Measurements from ENCODE around the gene KSR1.
"Not testable (repeated sequence)": the region's sequence is repeated elsewhere in the genome, so short reads cannot be mapped to it uniquely, and the experiment has no call there.

Gene KSR1

DNA sequence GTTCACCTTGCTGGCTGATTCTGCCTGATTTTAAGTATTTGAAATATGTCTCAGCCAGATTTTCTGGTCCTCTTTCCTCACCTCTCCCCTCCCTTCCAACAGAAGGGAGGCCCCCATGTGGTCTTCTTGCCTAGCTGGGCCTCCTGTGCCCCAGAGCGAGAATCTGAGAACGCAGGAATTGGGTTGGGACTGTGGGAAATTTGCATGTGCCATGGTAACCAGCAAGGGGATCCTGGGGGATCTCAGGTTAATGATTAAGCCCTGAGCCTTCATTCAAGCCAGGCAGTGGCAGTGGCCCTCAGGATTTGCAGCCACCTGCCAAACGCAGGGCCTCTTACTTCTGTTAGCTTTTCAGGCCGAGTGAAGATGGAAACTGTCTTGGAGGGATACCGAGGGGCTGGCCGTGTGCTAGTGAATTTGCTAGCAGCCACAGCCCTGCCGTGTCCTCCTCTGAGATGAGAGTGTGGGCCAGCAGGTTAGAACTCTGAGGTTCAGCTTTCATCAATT, 40.2 kb downstream of the KSR1 start:
- DNase-seq: no peak

DNA sequence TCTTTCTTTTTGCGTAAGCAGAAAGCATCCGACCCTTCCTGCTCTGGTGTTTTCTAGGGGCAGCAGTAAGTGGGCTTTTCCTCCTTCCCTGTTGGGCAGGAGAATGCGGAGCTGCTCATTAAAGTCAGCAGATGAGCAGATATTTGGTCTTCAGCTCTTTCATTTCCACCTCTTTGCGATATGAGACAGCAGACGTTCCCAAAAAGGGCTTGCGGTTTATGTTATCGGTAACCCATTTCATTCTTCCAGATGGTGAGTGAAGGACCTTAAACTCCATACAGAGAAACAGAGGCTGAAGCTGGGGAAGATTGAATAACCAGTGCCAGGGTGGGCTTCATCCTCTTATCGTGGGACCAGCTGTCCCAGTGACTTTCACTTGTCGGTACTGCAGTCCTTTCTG, 40.7 kb downstream of the KSR1 start:
- DNase-seq: no peak

DNA sequence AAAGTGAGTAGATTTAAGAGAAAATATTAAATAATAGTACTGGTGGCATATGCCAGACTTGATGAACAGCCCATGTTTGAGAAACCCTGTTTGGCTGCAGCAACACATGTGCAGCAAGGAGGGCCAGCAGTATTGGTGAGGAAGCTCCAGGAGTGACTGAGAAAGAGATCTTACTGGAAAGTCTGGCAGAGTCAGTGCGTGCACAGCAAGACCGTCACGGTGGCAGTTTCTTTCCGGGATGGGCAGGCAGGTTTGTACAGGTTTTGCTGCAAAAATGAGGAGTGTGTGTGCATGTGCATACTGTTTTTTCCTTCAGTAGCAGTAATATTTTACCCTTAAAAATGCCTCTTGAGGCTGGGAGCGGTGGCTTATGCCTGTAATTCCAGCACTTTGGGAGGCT, 41.4 kb downstream of the KSR1 start:
- no peak for DNase-seq

DNA sequence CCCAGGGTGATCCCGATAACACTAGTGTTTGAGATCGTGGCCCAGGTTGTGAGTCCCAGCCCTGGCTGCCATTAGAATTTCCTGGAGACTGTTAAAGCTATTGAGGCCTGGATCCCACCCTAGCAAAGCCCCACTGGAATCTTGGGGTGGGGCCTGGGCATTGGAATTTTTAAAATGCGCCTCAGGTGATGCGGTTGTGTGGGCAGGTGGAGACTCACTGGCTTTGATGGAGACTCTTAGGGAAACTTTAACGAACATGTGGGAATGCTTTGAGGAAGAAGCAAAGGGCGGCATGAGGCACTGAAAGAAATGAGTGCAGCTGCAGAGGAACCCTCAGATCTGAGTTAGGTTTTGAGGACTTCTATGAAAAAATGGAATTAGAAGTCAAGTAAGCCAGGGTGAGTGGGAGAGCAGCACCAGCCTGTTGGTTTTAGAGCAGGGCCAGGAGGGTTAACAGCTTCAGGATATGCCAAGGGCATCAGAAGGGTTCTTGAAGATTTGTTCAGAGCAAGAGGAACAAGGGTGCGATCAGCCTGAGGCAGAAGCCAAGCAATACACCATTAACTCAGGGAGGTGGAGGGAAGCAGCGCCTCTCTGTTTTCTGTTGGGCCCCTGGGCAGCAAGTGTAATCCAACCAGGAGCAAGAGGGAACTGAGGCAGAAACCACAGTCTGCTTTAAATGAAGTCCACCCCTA, 42.5 kb downstream of the KSR1 start:
- DNase-seq: no peak

GRCh38 chr17:27499451-27500265, 43.4 kb downstream of the KSR1 start:
- no peak for DNase-seq

DNA sequence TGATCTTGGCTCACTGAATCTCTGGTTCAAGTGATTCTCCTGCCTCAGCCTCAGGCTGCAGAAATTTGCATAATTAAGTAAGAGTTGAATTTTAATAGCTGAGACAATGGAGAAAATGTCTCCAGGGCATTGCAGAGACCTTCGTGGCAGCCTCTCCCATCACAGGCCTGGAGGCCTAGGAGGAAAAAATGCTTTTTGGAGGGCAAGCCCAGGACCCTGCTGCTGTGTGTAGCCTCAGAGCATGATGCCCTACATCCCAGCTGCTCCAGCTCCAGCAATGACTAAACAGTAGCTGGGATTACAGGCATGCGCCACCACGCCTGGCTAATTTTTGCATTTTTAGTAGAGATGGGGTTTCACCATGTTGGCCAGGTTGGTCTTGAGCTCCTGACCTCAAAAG, 45.1 kb downstream of the KSR1 start:
- DNase-seq: not testable (repeated sequence)

DNA sequence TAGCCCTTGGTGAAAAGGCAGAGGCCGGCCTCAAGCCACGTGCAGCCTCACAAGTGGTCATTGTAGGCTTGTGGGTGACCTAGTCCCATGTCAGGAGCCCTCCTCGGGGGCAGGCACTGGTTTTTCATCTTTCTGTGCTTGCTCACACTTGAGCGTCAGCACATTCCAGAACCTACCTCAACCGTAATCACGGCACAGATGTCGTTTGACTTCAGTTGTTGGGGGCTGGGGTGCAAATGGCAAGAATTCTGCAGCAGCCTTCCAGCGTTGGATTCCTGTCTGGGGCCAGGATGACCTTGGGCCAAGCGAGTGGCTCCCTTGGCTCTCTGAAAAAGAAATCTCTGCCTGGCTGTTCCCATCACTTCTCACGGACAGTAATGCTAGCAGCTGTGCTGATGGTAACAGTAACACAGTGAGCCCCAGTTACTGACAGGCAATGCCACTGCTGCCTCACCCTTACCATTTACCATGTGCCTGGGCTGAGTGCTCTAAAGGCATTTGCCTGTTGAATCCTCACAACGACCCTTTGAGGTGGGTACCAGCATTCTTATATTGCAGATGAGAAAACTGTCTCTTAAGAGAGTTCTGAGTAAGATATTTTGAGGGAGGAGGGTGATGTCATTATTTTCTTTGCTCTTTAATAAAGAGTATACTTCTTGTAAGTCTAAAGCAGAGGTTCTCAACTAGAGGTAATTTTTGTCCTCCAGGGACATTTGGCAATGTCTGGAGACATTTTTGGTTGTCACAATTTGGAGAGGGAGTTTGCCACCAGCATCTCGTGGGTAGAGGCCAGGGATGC, 46.5 kb downstream of the KSR1 start:
- DNase-seq: no peak

GRCh38 chr17:27503611-27504010, 47.4 kb downstream of the KSR1 start:
- DNase-seq: no peak

DNA sequence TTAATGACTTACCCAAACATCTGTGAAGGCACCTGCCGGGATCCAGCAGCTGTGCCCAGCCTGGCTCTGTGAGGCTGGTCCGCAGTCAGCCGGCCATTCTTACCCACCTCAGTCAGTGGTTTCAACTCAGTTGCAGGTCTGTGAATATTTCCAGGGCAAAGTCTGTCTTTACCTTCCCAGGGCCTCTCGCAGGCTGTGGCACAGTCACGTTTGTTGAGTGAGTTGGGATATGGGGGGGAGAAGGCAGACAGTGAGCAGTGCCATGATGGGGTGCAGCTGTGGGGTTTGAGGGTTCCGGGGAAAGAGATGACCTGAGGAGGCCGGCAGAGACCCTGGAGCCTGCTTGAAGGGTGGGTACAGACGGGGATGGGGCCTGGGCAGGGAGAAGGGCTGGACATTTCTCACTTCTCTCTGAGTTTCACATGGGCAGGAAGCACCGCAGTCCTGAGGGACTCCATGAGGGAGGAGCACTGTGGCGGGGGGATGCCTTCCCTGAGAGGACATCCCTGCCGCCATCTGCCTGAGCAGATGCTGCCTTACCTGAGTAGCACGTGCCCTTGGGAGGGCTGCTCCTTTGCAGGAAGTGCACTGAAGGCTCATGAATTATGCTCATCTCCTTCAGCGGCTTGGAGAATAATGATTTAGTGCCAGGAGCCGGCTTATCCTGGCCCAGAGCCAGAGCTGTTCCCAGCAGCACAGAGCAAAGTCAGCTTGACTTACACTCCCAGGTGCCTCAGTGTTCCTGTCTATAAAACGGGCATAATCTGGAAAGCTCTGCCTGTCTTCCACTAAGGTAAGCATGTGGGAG, 48.1 kb downstream of the KSR1 start:
- DNase-seq: no peak

- no peak for DNase-seq
Measured at GRCh38 chr17:27506348-27507218, 50.3 kb downstream of the KSR1 start.

DNA sequence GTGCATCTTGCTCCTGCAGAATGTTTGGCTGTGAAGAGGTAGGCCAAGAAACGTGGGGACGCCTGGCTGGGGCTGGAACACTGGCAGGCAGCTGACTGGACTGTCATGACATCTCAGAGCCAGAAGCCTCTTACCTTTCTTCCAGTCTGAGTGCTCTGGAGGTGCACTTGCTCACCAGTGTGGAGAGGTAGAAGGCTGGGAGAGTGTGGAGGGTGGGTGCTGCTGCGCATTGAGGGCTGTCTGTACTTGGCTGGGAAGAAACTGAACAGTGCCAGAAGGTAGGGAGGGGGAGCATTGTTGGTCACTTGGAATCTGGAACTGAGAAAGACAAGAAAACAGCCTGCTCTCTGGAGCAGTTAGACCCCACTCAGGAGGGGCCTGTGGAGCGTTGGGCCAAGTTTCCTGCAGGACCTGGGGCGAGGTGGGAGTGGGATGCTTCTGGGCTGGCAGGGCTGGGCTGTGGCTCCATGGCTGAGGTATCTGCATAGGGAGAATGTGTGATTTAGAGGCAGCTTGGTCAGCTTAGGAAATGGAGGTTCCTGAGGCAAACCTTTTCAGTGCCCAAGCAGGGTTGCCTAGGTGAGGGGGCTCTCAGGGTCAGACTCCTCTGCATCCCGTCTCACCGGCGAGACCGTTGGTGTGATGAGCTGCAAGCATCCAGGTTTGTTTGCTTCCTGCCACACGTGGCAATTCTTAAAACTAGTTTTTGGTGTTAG, 55.1 kb downstream of the KSR1 start:
- DNase-seq: no peak

DNA sequence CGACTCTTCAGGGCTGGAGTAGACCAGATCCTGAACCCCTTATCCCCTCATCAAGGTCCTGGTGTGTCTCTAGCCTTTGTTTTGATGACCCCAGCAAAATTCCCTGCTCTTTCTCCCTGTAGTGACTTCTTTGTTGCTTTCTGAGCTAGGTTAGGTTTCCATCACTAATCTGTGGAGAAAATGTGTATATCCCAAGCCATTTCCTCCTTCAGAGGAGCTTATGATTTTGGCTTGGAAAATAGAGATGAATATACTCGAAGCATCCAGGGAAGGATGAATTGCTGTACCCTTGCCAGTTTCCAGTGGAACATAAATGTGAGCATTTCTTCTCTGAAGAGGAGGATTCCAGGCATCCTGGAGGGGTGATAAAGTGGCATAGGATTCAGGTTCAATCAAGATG, 55.8 kb downstream of the KSR1 start:
- DNase-seq: no peak

GRCh38 chr17:27512511-27513346, 56.5 kb downstream of the KSR1 start:
- no peak for DNase-seq

DNA sequence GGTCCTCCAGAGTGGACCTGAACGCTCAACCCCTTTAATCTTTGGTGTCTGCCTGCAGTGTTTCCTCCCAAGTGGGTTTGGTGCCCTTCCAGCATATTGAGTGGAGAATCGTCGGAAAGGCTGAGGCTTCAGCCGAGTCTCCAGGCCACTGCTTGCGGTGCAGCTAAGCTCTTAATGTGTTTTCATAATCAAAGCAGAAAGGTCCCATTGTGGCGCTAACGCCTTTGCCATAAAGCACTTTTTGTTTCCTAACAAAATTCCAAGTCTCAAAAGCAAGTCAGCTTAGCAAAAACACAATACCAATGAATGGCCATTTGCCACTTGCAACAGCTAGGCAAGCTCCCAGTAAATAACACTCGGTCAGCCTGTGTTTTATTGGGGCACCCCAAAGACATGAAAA, 57.6 kb downstream of the KSR1 start:
- DNase-seq: no peak

DNA sequence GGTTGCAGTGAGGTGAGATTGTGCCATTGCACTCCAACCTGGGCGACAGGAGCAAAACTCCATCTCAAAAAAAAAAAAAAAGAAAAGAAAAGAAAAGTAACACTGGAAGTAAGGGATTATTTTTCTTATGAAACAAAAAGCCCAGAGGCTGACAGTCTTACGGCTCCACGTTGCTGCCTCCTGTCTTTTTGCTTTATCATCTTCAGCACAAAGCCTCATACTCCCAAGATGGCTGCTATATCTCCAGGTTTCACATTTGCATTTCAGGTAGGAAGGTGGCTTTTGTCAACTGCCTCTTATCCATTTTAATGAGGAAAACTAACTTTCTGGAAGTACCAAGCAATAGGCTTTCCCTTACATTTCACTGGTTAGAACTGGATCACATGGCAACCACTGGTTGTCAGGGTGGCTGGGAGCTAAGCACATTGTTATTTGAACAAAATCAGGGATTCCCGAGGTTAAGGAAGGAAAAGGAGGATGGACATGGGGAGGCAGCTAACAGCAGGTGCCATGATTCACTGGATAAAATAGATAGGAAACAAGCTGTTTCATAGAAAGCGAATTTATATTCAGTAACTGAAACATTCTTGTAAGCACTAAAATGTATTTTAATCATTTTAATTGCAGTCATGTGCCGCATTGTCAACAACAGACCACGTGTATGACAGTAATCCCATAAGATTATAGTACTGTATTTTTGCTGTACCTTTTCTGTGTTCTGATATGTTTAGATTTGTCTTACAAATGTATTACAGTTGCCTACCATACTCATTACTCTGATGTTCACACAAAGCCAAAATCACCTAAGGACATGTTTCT, 58.6 kb downstream of the KSR1 start:
- no peak for DNase-seq

GRCh38 chr17:27518048-27518447, 61.8 kb downstream of the KSR1 start:
- no peak for DNase-seq

GRCh38 chr17:27518545-27519521, 62.6 kb downstream of the KSR1 start:
- DNase-seq: no peak

DNA sequence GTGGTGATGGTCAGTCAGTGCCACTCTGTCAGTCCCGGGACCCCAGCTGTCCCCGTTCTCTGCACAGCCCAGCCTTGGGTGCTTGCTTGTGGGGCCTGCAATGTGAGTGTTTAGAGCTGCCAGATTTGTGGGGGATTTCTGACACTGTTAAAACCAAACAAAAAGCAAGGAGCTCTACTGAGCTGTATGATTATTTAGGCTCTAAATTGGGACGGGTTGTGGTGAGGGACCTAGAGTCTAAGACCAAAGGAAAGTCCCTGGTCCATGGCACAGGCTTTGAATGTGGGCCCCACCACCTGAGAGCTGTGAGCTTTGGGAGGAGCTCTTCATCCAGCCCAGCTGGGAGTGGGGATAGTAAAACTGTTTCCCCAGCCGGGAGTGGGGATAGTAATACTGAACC, 63.3 kb downstream of the KSR1 start:
- DNase-seq: no peak

Measured in activated CD4-positive, alpha-beta T cell treated with anti-CD3 and anti-CD28 coated beads, Interleukin-2, amount 50 U/mL, for 1 hour (primary cell).